ENCODE data around the gene KLHL3.

GRCh38 chr5:137603356-137603755 lies 132.5 kb downstream of the KLHL3 start:
- TF ChIP-seq SIN3A (IDR thresholded peaks at IDR 0.05; ENCODE audit: borderline replicate concordance, low read depth, low read length) (no peak), YY1 (IDR thresholded peaks at IDR 0.05; ENCODE audit: low read depth) (no peak), EP300 (IDR thresholded peaks at IDR 0.05; ENCODE audit: borderline replicate concordance in 1 of 2, low read depth in 1 of 2, low read length in 1 of 2) (no peak), NRF1 (IDR thresholded peaks at IDR 0.05; ENCODE audit: low read depth, low read length) (no peak), POLR2AphosphoS5 (IDR thresholded peaks at IDR 0.05; ENCODE audit: low read depth, low read length) (no peak), RAD21 (IDR thresholded peaks at IDR 0.05; ENCODE audit: low read length) (no peak)
- TF ChIP-seq, protein P1, sequence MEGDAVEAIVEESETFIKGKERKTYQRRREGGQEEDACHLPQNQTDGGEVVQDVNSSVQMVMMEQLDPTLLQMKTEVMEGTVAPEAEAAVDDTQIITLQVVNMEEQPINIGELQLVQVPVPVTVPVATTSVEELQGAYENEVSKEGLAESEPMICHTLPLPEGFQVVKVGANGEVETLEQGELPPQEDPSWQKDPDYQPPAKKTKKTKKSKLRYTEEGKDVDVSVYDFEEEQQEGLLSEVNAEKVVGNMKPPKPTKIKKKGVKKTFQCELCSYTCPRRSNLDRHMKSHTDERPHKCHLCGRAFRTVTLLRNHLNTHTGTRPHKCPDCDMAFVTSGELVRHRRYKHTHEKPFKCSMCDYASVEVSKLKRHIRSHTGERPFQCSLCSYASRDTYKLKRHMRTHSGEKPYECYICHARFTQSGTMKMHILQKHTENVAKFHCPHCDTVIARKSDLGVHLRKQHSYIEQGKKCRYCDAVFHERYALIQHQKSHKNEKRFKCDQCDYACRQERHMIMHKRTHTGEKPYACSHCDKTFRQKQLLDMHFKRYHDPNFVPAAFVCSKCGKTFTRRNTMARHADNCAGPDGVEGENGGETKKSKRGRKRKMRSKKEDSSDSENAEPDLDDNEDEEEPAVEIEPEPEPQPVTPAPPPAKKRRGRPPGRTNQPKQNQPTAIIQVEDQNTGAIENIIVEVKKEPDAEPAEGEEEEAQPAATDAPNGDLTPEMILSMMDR (IDR thresholded peaks at IDR 0.05), result no peak
- TF ChIP-seq, protein P2, sequence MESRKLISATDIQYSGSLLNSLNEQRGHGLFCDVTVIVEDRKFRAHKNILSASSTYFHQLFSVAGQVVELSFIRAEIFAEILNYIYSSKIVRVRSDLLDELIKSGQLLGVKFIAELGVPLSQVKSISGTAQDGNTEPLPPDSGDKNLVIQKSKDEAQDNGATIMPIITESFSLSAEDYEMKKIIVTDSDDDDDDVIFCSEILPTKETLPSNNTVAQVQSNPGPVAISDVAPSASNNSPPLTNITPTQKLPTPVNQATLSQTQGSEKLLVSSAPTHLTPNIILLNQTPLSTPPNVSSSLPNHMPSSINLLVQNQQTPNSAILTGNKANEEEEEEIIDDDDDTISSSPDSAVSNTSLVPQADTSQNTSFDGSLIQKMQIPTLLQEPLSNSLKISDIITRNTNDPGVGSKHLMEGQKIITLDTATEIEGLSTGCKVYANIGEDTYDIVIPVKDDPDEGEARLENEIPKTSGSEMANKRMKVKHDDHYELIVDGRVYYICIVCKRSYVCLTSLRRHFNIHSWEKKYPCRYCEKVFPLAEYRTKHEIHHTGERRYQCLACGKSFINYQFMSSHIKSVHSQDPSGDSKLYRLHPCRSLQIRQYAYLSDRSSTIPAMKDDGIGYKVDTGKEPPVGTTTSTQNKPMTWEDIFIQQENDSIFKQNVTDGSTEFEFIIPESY (IDR thresholded peaks at IDR 0.05; ENCODE audit: borderline replicate concordance, low read depth), result no peak
